SK-N-SH (cell line): ENCODE data around the gene ATG16L1. TPM values are rescaled to one million over a fixed set of nuclear protein-coding genes. Genes with fewer than 3 reads are reported as not detected.

Experiments used
- CTCF ChIA-PET: fragments of 300-600, 350-600 bp; formaldehyde crosslinking; extraction: SDS; loops from one replicate; lab custom pipeline; 2021; lab: Yijun Ruan, JAX
- POLR2A ChIA-PET: fragments of 350-600 bp; sonication (Branson Sonifier 250); formaldehyde crosslinking; extraction: SDS; loops from one replicate; lab custom pipeline; 2020; ENCODE audit warnings: antibody characterized with exemption, inconsistent platforms; lab: Yijun Ruan, JAX
- DNase-seq: peaks from one replicate; pipeline ENCODE4 v3.0.0; 2012
- H2AFZ ChIP-seq: fragments of 200-600 bp; sonication (generic); 2 replicates; pipeline ENCODE4 v1.8.1; 2016; ENCODE audit warnings: antibody characterized with exemption, mild to moderate bottlenecking, low read depth
- H3F3A ChIP-seq: fragments of 200-600 bp; sonication (generic); replicated peaks from 2 replicates; pipeline ENCODE3; 2016; ENCODE audit warnings: antibody characterized with exemption, mild to moderate bottlenecking; ENCODE audit not compliant: insufficient read depth
- H3K27ac ChIP-seq, 2 experiments: fragments of 200-500 bp in 1 of 2; fragments of 200-600 bp in 1 of 2; sonication (Bioruptor generic) in 1 of 2; sonication (generic), shearing (Covaris generic) in 1 of 2; 2 replicates each; pipeline versions ENCODE4 v1.5.1 to v1.6.1; 2014 to 2016; ENCODE audit warnings: low read depth in 2 of 2, inconsistent platforms in 1 of 2, low read length in 1 of 2, mild to moderate bottlenecking in 1 of 2, mixed read lengths in 1 of 2
- H3K27me3 ChIP-seq: fragments of 200-600 bp; sonication (generic), shearing (Covaris generic); 2 replicates; pipeline ENCODE4 v1.6.1; 2016; ENCODE audit warnings: mixed run types; ENCODE audit not compliant: insufficient read depth
- H3K36me3 ChIP-seq, 2 experiments: fragments of 200-500 bp in 1 of 2; fragments of 200-600 bp in 1 of 2; sonication (Bioruptor generic) in 1 of 2; sonication (generic) in 1 of 2; replicated peaks in 1 of 2; 2 replicates each; pipeline versions ENCODE3 to v1.5.1; 2014 to 2016; ENCODE audit warnings: low read length in 1 of 2, mild to moderate bottlenecking in 1 of 2; ENCODE audit not compliant: insufficient read depth in 2 of 2, control insufficient read depth in 1 of 2
- H3K4me1 ChIP-seq, 2 experiments: fragments of 200-500 bp in 1 of 2; fragments of 200-600 bp in 1 of 2; sonication (Bioruptor generic) in 1 of 2; sonication (generic), shearing (Covaris generic) in 1 of 2; 2 replicates each; pipeline versions ENCODE4 v1.5.1 to v1.6.1; 2014 to 2016; ENCODE audit warnings: low read depth in 1 of 2, low read length in 1 of 2, mixed run types in 1 of 2; ENCODE audit not compliant: insufficient read depth in 2 of 2, control insufficient read depth in 1 of 2
- H3K4me2 ChIP-seq: fragments of 200-600 bp; sonication (generic), shearing (Covaris generic); 2 replicates; pipeline ENCODE4 v1.6.1; 2017; ENCODE audit warnings: mixed run types
- H3K4me3 ChIP-seq, 2 experiments: fragments of 200-500 bp in 1 of 2; fragments of 200-600 bp in 1 of 2; sonication (Bioruptor generic) in 1 of 2; sonication (generic), shearing (Covaris generic) in 1 of 2; 2 replicates each; pipeline versions ENCODE4 v1.5.1 to v1.8.1; 2014 to 2016; ENCODE audit warnings: low read depth in 2 of 2, inconsistent platforms in 1 of 2, low read length in 1 of 2, mild to moderate bottlenecking in 1 of 2, mixed read lengths in 1 of 2, moderate library complexity in 1 of 2
- H3K79me2 ChIP-seq: fragments of 200-600 bp; sonication (generic); 2 replicates; pipeline ENCODE4 v1.8.1; 2017; ENCODE audit warnings: mild to moderate bottlenecking; ENCODE audit not compliant: insufficient read depth
- H3K9ac ChIP-seq: fragments of 200-600 bp; sonication (generic); 2 replicates; pipeline ENCODE4 v1.6.1; 2017; ENCODE audit warnings: mixed run types
- H3K9me2 ChIP-seq: fragments of 200-600 bp; sonication (generic); 2 replicates; pipeline ENCODE4 v1.6.1; 2017; ENCODE audit warnings: mixed run types
- H3K9me3 ChIP-seq: fragments of 200-600 bp; sonication (generic); 2 replicates; pipeline ENCODE4 v1.6.1; 2017; ENCODE audit warnings: mixed run types, mild to moderate bottlenecking, moderate library complexity
- H4K20me1 ChIP-seq: fragments of 200-600 bp; sonication (generic); 2 replicates; pipeline ENCODE4 v1.6.1; 2017; ENCODE audit warnings: mild to moderate bottlenecking, mixed run types; ENCODE audit not compliant: insufficient read depth
- CHD2 ChIP-seq: fragments of 150-350 bp; IDR thresholded peaks from 2 replicates; pipeline ENCODE4 v1.6.1; 2018; ENCODE audit warnings: low read length; ENCODE audit not compliant: partially characterized antibody
- ELF1 ChIP-seq: IDR thresholded peaks from 2 replicates; pipeline ENCODE4 v1.4.0; 2012
- EP300 ChIP-seq, 2 experiments: IDR thresholded peaks; 2 replicates each; pipeline versions ENCODE4 v1.4.0 to v1.6.1; 2012; ENCODE audit warnings: borderline replicate concordance in 1 of 2, low read depth in 1 of 2, low read length in 1 of 2
- FOXJ3 ChIP-seq: sonication (generic); formaldehyde crosslinking; IDR thresholded peaks from 2 replicates; pipeline ENCODE4 v1.5.1; 2020; ENCODE audit warnings: mild to moderate bottlenecking, missing genetic modification reagents
- FOXM1 ChIP-seq: IDR thresholded peaks from 2 replicates; pipeline ENCODE4 v1.4.0; 2012; ENCODE audit warnings: low read depth, mild to moderate bottlenecking
- GABPA ChIP-seq: IDR thresholded peaks from 2 replicates; pipeline ENCODE4 v1.4.0; 2012; ENCODE audit warnings: low read depth, mild to moderate bottlenecking
- GATA2 ChIP-seq: sonication (generic); formaldehyde crosslinking; IDR thresholded peaks from 2 replicates; pipeline ENCODE4 v1.5.0; 2020; ENCODE audit warnings: mild to moderate bottlenecking, missing genetic modification reagents
- IRF3 ChIP-seq: fragments of 150-350 bp; IDR thresholded peaks from 2 replicates; pipeline ENCODE4 v1.6.1; 2016; ENCODE audit warnings: mild to moderate bottlenecking, low read depth, low read length
- JUND ChIP-seq: IDR thresholded peaks from 2 replicates; pipeline ENCODE4 v1.4.0; 2012
- MAX ChIP-seq: IDR thresholded peaks from 2 replicates; pipeline ENCODE4 v1.4.0; 2012; ENCODE audit warnings: low read depth
- MEF2A ChIP-seq: IDR thresholded peaks from 2 replicates; pipeline ENCODE4 v1.4.0; 2012; ENCODE audit warnings: low read depth, borderline replicate concordance
- MXI1 ChIP-seq: IDR thresholded peaks from 2 replicates; pipeline ENCODE4 v1.6.1; 2012; ENCODE audit warnings: mild to moderate bottlenecking, low read depth, low read length, improper control_type of control experiment
- NFIC ChIP-seq: IDR thresholded peaks from 2 replicates; pipeline ENCODE4 v1.4.0; 2012; ENCODE audit warnings: borderline replicate concordance
- NRF1 ChIP-seq: IDR thresholded peaks from 2 replicates; pipeline ENCODE4 v1.6.1; 2012; ENCODE audit warnings: low read depth, mild to moderate bottlenecking, low read length
- POLR2AphosphoS5 ChIP-seq: IDR thresholded peaks from 2 replicates; pipeline ENCODE4 v1.6.1; 2012; ENCODE audit warnings: low read depth, low read length
- RAD21 ChIP-seq: IDR thresholded peaks from 2 replicates; pipeline ENCODE4 v1.6.1; 2012; ENCODE audit warnings: mild to moderate bottlenecking, low read length
- RCOR1 ChIP-seq: fragments of 150-350 bp; IDR thresholded peaks from 2 replicates; pipeline ENCODE4 v1.6.1; 2017; ENCODE audit warnings: antibody characterized with exemption, low read length
- RXRA ChIP-seq: IDR thresholded peaks from 2 replicates; pipeline ENCODE4 v1.4.0; 2012; ENCODE audit warnings: low read depth, mild to moderate bottlenecking, borderline replicate concordance
- TAF1 ChIP-seq: IDR thresholded peaks from 2 replicates; pipeline ENCODE4 v1.6.1; 2012; ENCODE audit warnings: low read depth, mild to moderate bottlenecking, low read length, moderate library complexity, borderline replicate concordance
- TCF12 ChIP-seq: IDR thresholded peaks from 2 replicates; pipeline ENCODE4 v1.4.0; 2012
- TEAD4 ChIP-seq: IDR thresholded peaks from 2 replicates; pipeline ENCODE4 v1.4.0; 2012; ENCODE audit warnings: mild to moderate bottlenecking, borderline replicate concordance; ENCODE audit not compliant: insufficient read depth
- YY1 ChIP-seq: IDR thresholded peaks from 2 replicates; pipeline ENCODE4 v1.4.0; 2012; ENCODE audit warnings: low read depth, mild to moderate bottlenecking
- ZBTB33 ChIP-seq: IDR thresholded peaks from 2 replicates; pipeline ENCODE4 v1.4.0; 2012; ENCODE audit warnings: low read depth, borderline replicate concordance
- WGBS: methylation state at CpG from one replicate; pipeline ENCODE4 v1.1.6; 2017; ENCODE audit warnings: low lambda C conversion rate; 5-methylcytosine and 5-hydroxymethylcytosine counted together
- polyA plus RNA-seq, 3 experiments: library from polyadenylated mRNA; depleted of rRNA; stranded (reverse); fragments of >200 nt; gene quantifications; 2 replicates each; pipeline ENCODE4 v1.2.3, GENCODE V29; 2012
- TF ChIP-seq, protein P1 (sequence below): IDR thresholded peaks from 2 replicates; pipeline ENCODE4; 2012

The ATG16L1 gene
- polyA plus RNA-seq, 1 of the 3 experiments (the other 2 are of a cell fraction) = 22.2 TPM

DNA sequence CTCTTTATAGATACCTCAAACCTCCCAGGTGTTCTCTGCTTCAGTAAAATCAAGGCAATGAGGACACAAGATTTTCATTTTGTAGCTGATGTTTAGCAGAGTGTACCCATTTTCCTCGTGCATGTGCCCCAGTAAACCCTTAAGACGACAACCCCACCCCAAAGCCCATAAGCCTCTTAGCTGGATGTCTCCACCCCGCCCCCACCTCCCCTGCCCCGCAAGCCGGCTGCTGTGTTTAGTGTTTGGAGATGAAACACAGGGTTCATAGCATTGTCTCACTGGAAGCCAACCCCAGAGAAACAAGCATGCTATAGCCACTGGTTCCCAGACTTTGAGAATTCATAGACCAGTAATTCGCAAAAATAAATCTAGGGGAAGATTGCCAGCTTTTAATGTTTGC is 50.3 kb downstream of the ATG16L1 start:
- no peaks in the 10 kb centered on the region for H4K20me1 ChIP-seq
- no peak for TF ChIP-seq ZBTB33
- TF ChIP-seq, protein P1, sequence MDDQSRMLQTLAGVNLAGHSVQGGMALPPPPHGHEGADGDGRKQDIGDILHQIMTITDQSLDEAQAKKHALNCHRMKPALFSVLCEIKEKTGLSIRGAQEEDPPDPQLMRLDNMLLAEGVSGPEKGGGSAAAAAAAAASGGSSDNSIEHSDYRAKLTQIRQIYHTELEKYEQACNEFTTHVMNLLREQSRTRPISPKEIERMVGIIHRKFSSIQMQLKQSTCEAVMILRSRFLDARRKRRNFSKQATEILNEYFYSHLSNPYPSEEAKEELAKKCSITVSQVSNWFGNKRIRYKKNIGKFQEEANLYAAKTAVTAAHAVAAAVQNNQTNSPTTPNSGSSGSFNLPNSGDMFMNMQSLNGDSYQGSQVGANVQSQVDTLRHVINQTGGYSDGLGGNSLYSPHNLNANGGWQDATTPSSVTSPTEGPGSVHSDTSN = no peak
- no peak for TF ChIP-seq RXRA
- TF ChIP-seq YY1 = no peak
- no peak for TF ChIP-seq FOXM1
- no peak for TF ChIP-seq FOXJ3
- no peak for TF ChIP-seq IRF3
- no peak for TF ChIP-seq TEAD4
- no peak for TF ChIP-seq POLR2AphosphoS5
- TF ChIP-seq NFIC = no peak
- POLR2A ChIA-PET = no interaction called here
- no peaks in the 10 kb centered on the region for H3K9me3 ChIP-seq
- no peak overlapping the region for H2AFZ ChIP-seq
- no peak overlapping the region for H3K4me3 ChIP-seq
- no peaks in the 10 kb centered on the region for H3F3A ChIP-seq
- no peak overlapping the region for H3K4me2 ChIP-seq
- no peak overlapping the region for H3K27ac ChIP-seq
- H3K27me3 ChIP-seq = no peaks in the 10 kb centered on the region
- no peaks in the 10 kb centered on the region for H3K9me2 ChIP-seq
- WGBS = 79% methylated on average over 6 of the region's 6 CpGs
- no peak for DNase-seq
- no peak overlapping the region for H3K9ac ChIP-seq
- H3K4me1 ChIP-seq = no peaks in the 10 kb centered on the region
- H3K36me3 ChIP-seq = no peaks in the 10 kb centered on the region
- CTCF ChIA-PET = interaction anchor here (0.9 to 1.4 kb wide), 3 partner anchors 15 to 51 kb away, joined by 3 read pairs; no protein-coding TSS in a partner anchor
- no peaks in the 10 kb centered on the region for H3K79me2 ChIP-seq

DNA sequence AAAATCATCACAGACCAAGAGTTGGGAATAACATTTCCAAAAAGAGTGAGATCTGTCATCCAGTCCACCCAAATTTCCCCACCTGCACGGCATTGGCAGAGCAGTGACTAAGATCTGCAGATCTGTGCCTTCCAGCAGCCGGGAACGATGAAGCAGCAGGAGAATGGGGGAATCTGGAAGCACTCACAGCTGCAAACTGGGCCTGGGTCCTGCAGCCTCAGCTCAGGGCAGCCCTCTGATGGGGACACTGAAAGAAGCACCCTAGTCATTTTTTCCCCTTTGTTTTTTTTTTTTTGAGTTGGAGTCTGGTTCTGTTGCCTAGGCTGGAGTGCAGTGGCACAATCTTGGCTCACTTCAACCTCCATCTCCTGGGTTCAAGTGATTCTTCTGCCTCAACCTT is 51.8 kb downstream of the ATG16L1 start:
- no peak for DNase-seq
- no peak overlapping the region for H3K4me2 ChIP-seq
- H3K27me3 ChIP-seq = no peaks in the 10 kb centered on the region
- H3F3A ChIP-seq = no peaks in the 10 kb centered on the region
- H3K79me2 ChIP-seq = no peaks in the 10 kb centered on the region
- no peak overlapping the region for H3K9ac ChIP-seq
- no peaks in the 10 kb centered on the region for H3K9me3 ChIP-seq
- no peak overlapping the region for H3K4me3 ChIP-seq
- CTCF ChIA-PET = interaction anchor here (0.7 kb wide), 1 partner anchor 1401 kb away, joined by 3 read pairs; no protein-coding TSS in a partner anchor
- 70% methylated on average over 3 of the region's 3 CpGs for WGBS
- H3K36me3 ChIP-seq = no peaks in the 10 kb centered on the region
- POLR2A ChIA-PET = no interaction called here
- H3K4me1 ChIP-seq = no peaks in the 10 kb centered on the region
- no peak overlapping the region for H2AFZ ChIP-seq
- H3K27ac ChIP-seq = no peak overlapping the region
- H4K20me1 ChIP-seq = no peaks in the 10 kb centered on the region
- H3K9me2 ChIP-seq = no peaks in the 10 kb centered on the region
- TF ChIP-seq MEF2A = no peak
- no peak for TF ChIP-seq NFIC
- no peak for TF ChIP-seq JUND
- no peak for TF ChIP-seq ELF1
- no peak for TF ChIP-seq TAF1
- no peak for TF ChIP-seq NRF1
- no peak for TF ChIP-seq GABPA
- TF ChIP-seq YY1 = no peak
- TF ChIP-seq GATA2 (CRISPR knock-in tag) = no peak
- no peak for TF ChIP-seq MAX
- no peak for TF ChIP-seq FOXJ3
- no peak for TF ChIP-seq RCOR1
- no peak for TF ChIP-seq CHD2
- TF ChIP-seq ZBTB33 = no peak
- no peak for TF ChIP-seq MXI1
- no peak for TF ChIP-seq TCF12
- no peak for TF ChIP-seq RAD21
- no peak for TF ChIP-seq EP300 (IDR thresholded peaks at IDR 0.05; ENCODE audit: borderline replicate concordance in 1 of 2, low read depth in 1 of 2, low read length in 1 of 2)
- no peak for TF ChIP-seq POLR2AphosphoS5
